Skeletal muscle cell (primary cell): ENCODE data around the gene KCNIP2.

Experiments
- DNase-seq: peaks from one replicate; pipeline ENCODE4 v3.0.0-alpha.2; 2010; ENCODE audit warnings: low read depth
- H3K4me3 ChIP-seq: 2 replicates; pipeline ENCODE4 v1.5.1; 2011; ENCODE audit warnings: low read depth, mild to moderate bottlenecking, control low read depth, low read length, moderate library complexity

KCNIP2 gene

DNA sequence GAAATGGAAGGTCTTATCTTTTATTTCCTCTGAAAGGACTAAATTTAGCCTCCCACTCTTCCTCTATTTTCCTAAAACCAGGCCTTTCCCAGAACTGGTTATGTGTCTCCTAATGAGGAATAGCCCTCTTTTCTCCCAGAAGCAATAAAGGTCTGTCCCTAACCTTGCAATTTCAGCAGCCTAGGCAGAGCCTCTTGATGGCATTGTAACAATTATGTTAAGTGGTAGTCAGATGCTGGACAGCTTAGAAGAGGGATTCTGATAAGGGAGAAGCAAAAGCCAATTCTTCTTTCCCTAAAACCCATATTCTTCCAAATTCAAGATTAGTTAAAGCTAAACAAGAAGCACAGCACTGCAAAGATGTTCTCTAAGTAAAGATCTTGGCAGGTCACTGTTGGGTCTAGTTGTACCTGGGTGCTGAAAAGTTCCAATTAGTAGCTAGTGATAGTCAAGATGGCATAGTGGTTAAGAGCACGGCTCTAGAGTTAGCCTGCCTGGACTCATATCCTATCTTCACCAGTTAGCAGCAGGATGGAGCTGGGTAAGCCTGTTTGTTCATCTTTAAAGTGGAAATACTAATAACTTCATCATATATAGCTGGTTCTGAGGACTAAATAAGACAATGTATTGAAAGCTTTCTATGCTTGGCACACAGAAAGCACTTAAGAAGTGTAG, 14.3 kb upstream of the KCNIP2 start:
- no peak for DNase-seq
- H3K4me3 ChIP-seq = no peak overlapping the region

DNA sequence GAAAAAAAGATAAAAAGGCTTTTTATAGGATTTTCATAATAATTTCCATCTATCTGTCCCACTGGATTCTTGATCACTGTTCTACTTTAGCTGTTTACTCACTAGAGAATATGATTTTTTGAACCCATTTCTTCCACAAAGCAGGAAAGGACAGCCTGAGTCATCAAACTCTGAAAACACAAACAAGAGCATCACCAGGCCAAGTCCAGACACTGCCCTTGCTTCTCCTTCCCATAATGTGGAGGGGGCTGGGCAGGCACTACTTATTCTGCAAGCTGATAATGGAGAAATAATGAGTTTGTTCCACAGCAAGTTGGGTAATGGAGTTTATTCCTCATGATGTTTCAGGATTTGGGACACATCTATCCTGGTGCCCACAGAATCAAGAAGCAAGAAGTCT, 13.0 kb upstream of the KCNIP2 start:
- peak; percentile 25 for DNase-seq
- no peak overlapping the region for H3K4me3 ChIP-seq

DNA sequence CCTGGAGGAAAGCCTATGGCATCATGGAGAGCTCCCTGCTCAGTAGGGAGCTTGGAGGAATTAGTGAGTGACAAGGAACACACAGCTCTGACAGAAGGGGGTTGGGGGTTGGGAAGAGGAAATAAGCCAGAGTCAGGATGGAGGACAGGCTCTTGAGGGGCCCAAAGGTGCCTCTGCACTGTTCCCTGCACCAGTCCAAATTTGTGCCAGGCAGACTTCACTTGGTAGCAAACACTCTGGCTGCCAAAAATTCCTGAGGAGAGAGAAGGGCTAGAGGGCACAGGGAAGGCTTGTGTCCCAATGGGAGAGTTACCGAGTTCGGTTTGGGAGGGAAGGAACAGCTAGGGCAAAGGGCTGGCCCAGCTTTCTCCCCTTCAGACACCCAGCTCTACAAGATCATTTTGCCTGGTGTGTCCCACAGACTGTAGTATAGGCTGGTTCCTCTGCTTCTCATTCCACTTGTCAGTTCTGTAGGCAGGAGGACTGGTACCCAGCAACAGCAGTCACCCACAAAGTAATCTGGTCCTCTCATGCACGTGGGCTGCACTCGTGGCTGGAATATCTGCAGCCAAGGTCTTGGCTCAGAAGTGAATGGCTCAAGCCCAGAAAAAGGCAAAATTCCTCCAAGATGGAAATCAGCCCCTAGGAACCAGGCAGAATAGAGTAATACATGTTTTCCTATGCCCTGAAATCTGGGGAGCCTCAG, 8.0 kb upstream of the KCNIP2 start:
- H3K4me3 ChIP-seq = no peak overlapping the region
- no peak for DNase-seq

DNA sequence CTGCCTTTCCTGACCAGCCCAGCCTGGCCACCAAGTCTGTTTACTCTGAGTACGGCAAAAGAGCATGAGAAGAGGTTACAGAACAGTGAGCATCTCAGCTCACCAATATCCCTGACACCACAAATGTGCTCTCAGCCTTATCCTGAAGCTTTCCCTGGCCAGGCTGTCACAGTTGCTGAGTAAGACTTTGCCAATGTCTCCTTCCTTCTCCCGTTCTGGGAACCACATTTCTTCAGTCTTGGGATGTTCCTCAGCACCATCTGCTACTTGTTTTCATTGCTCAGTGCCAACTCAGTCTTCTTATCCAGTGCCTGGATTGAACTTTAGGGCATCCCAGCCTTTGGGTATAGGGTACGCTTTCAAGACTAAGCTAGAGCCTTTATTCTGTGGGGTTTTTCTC, 7.1 kb upstream of the KCNIP2 start:
- H3K4me3 ChIP-seq = no peak overlapping the region

DNA sequence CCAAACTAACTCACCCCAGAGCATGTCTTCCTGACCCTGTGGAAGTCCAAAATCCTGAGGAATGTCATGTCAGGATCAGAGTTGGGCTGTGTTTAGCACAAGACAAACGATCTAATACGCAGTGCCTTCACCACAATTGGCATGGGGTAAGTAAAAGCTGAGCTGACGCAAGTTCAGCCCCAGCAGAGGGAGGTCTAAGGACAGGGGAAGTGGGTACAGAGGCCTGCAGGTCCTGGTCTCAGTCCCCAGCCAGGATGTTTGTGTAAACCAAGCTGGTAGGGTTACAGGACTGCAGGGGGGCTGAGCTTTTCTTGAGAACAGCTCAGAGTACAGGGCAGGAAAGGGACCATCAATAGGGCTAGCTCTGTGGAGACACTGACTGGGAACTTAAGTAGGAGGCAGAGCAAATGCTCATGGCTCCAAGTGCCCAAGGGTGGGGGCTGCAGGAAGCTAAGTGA, 5.3 kb upstream of the KCNIP2 start:
- no peak overlapping the region for H3K4me3 ChIP-seq
- DNase-seq = peak; percentile 13

More for the DNA sequence above, 7.1 kb upstream of the KCNIP2 start:
- no peak for DNase-seq

DNA sequence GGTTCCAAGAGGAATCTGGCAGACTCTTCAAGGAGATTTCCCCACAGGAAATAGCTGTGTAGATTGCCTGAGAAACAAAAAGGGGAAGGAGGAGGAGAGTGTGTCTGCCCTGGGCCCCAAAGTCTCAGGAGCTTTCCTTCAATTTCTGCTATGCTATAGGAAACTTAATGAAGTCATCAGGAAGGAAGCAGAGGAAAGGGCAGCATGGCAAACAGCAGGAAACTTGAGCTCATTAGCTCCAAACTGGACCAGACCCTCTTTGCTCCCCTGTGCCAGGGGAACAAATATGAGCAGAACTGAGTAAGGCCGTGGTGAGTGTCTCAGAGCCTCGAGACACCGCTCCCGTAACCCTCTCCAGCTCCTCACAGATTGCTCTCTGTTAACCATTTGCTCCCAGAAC, 4.8 kb upstream of the KCNIP2 start:
- DNase-seq = peak; percentile 13
- no peak overlapping the region for H3K4me3 ChIP-seq

DNA sequence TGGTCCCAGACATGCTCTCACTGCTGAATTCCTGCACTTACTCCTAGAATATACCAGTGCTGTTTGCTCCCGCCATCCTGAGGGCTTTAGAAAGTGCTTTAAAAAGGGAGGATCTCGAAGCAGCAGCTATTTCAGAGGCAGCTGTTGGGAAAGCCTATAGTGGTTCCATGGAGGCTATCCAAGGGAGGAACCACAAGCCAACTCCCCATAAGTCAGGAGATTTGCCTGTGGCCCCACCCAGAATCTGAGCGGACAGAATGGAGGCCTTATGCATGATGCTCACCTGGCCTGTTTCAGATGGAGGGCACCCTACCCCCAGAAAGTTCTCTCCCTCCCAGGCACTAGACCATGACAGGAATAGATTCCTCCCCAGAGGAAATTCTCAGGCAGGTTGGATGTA, 2.3 kb upstream of the KCNIP2 start:
- no peak for DNase-seq
- H3K4me3 ChIP-seq = no peak overlapping the region

DNA sequence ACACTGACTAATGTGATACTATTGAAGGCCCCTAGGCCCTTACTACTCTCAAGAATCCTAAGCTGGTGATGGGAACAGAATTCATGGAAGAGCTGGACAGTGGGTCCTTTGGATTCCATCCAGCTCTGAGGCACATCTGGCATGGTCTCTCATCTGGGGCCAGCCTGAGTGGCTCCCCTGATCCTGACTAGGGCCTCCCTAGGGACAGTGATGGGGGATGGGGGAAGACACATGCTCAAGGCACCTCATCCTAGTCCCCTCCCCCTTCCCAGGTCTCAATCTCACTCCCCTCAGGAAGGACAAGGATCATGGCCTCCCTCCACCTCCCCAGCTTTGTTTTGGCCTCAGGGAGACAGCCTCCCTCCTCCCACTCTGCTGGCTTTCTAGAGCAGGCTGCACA, 1.8 kb downstream of the KCNIP2 start:
- no peak for DNase-seq

DNA sequence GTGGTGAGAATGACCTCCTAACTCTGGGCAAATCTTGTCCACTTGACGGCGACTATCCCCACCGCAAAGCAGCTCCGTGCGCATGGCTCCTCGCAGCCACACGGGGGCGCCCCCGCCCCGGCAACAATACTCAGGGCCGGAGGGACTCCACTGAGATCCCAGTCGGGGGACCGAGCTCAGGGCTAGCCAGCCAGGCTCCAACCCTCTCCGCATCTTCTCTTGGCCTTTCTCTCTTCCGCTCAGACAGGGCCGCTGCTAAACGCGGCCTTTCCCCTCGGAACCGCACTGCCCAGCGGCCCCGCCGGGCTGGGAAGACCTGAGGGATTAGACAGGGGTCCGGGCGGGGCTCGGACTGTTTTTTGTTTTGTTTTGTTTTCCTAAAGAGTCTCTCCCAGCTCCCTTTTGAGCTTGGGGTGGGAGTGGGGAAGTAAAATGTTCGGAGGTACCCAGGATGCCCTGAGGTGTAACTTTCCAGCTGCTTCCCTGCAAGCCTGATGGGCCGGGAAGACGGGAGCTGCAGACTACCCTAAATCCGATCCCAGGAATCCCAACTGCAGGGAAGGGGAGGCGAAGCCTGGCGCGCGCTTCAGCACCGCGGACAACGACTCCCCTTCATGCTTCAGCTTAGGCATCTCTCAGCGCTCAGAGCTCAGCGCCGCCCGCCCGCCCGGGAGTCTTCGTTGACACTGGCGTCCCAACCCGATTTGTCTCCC, 2.7 kb downstream of the KCNIP2 start:
- peak overlapping the region; percentile 39 for H3K4me3 ChIP-seq
- DNase-seq = peak; percentile 45

More for the DNA sequence above, 1.8 kb downstream of the KCNIP2 start:
- H3K4me3 ChIP-seq = no peak overlapping the region

DNA sequence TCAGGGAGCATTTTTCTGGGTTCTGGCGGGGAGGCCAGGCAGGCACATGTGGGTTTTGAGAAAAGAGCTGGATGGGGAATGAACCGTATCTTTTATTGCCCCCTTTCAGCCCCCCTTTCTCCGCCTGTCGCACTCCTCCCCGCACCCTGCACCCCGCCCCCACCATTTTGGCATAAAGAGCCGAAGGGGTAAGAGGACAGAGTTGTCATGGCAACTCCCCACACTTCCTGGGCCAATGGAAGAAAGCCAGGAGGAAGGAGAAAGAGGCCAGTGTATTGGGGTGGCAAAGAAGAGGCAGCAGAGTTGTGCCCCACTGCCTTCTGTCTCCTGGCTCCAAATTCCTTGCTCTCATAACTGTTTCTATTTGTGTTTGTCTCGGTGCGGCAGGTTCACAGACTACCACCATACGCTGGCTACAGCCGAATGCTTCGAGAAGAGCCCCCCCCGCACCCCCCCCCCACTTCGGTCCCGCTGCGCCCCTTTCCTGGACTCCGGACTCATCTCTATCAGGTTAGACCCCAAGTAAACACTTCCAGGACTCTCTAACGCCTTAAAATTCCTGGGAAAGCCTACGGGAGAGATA, 3.4 kb downstream of the KCNIP2 start:
- H3K4me3 ChIP-seq = peak overlapping the region; percentile 38
- no peak for DNase-seq

DNA sequence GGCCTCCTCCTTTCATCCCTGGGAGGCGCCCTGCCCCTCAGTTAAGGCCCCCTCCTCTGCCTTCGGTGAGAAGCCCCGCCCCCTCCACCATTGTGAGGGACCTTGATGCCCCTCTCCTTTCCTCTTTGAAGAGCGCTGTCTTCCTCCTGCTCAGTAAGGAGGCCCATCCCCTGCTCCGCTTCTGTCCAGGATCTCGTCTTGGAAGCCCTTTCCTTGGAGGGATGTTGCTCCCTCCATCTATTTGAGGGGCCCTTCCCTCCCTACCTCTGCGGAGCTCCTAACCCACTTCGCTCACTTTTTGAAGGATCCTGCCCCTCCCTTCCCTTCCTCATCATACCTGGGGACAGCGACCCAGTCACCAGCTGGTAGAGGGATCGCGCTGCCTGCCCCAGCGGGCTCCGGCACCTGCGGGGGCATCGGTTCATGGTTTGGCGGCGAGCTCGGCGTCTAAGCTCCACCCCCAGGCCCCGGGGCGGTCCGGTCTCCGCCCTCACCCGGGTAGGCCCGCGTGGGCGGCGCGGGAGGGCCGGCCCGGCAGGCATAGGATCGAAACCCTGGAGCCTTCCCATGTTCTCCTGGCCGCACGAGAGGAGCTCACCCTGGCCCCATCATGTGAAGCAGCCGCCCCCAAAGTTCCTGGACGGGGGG, 4.1 kb downstream of the KCNIP2 start:
- no peak for DNase-seq
- H3K4me3 ChIP-seq = peak overlapping the region; percentile 38

DNA sequence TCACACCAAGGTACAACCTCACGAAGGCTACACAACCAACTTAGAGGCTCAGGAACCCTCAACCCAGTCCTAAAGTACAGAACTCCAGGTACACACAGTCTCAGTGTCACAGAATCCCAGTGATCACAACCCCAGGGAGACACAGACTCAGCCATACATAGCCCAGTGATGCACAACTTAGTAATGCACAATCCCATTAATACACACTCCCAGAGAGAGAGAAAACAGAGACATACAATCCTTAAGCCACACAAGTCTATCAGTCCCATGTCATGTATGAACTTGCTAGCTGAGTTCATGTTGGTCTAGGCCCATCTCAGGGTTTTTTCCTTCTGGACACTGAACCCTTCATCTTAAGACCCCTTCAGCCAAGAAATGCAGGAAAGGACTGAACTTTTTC, 4.6 kb downstream of the KCNIP2 start:
- DNase-seq = no peak
- no peak overlapping the region for H3K4me3 ChIP-seq

DNA sequence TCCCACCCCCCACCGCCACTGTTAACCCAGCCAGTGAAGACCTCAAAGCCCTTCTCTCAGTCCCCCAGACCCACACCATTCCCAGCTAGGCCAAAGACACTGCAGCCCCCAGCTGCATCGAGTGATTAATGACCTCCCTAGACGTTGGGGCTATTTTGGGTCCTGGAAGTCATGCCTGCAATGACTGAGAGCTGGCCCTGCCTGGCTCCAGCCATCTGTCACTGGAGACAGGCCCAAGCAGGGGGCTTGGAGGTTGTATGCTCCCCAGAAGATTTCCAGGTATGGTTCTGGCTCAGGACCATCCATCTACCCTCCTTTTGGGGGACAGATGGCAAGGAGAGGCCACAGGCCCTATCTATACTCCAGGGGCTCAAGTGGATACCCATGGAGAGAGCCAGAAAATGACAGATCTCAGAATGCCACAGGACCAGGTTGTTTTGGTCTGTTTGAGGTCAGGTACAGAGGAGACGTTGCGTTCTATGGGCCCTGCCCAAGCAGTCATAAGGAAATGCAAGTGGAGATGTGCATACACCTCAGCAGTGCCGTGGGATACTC, 5.1 kb downstream of the KCNIP2 start:
- H3K4me3 ChIP-seq = no peak overlapping the region
- DNase-seq = no peak

DNA sequence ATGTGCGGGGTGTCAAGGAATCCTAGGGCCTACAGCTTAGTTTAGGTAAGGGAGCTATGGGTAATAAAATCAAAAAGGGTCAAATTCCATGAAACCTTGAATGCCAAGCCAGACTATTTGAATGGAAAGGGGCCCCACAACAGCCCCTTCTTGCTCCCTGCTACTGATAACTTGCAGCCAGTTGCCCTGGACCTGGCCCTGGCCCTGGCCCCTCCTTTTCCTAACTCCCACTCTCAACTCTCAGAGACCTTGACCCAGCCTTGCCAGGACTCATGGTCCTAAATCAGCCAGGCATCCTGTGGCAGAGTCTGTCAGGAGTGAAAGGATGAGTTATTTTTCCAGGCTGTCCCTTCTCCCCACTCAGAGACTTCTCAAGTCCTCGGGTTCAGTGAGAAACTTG, 5.9 kb downstream of the KCNIP2 start:
- DNase-seq = no peak
- H3K4me3 ChIP-seq = no peak overlapping the region

DNA sequence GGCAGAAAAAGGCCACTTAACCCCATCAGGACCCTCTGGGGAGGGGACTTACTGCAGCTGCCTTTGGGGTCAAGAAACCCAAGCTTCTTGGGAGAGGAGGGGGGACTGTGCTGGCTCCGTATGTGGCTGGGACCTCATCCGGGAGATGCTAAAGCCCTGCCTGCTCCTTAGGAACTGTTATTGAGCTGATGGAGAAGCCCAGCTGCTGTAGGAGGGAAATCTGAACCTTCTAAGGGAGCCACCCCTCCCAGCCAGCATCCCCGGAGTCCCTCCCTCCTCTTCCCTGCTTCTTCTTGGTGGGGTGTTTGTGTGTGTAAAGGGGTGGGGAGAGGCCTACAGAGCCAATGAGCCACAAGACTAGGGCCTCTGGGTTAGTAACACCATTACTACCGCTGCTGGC, 8.2 kb downstream of the KCNIP2 start:
- H3K4me3 ChIP-seq = no peak overlapping the region
- no peak for DNase-seq

DNA sequence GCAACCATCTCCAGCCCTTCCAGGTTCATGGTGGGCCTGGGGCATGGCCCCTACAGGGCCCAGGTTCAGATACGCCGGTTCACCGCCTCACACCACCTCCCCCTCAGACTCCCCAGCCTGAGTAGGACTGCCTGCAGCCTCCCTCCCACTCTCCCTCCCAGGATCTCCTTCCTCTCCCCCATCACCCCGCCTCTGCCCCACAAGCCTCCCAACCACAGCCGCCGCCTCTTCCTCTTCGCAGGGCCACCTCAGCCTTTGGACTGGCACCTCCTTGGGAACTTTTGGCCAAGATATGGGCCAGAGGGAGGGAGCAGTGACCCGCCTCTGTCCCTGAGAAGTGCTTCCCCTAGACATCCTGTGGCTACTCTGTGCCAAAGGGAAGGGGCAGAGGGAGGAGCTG, 9.3 kb downstream of the KCNIP2 start:
- no peak for DNase-seq
- H3K4me3 ChIP-seq = no peak overlapping the region

DNA sequence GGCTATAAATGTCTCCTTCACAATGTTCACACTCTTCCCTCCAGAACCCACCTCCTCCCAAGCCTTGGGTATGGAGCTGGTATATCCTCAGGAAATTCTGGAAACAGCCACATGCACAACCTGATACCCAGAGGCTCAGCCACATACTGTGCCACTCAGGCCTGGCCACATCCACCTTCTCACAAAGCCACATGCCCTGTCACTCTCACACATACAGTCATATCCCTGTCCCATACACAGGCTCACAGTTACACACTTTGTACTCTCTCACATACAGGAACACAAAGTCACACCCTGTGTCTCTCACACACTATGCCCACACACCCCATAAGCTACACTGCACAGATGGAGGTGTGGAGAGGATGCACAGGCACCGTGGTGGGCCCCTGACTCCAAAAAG, 10.1 kb downstream of the KCNIP2 start:
- no peak for DNase-seq
- no peak overlapping the region for H3K4me3 ChIP-seq

DNA sequence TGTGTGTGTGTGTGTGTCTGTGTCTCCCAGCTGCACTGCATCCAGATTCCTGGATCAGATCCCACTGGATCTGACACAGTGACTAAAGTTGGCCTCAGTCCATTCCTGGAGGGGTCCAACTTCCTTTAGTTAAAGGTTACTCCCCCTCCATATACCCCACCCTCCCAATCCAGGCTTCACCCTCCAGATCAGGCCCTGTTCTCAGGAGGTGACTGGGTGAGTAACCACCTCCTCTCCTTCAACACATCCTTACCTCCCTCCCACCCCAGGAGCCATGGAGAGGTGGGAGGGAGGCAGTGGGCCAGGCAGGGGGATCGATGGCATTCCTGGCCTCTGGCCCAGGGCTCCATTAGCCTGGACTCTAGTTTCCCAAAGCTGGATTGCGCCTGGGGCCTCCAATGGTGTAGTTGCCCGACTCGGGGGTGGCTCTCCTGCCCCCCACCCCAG, 11.3 kb downstream of the KCNIP2 start:
- no peak overlapping the region for H3K4me3 ChIP-seq
- no peak for DNase-seq

DNA sequence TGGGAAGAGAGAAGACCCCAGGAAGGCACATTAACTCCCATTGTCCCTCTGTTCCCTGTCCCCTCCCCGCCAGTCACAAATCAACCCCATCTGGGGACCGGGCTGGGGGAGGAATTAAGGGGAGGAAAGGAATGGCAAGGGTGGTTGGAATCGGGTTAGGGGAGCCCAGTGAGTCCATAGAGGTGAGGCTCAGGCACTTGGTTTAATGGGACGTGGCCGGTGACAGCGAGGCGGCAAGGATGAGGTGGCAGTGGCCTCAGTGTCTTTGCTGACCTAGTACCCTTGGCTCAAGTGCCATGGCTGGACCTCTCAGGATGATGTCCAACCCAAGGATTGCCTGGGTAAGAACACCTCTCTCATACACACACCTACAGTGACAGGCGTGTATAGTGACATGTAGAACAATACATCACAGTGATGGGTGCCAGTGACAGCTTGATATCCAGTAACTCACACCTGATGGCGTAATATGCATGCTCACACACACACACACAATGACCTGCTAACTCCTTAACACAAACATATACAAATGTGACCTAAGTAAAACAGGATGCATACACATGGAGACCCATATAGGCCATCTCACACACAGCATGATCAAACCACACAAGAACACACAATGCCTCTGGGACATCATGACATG, 12.3 kb downstream of the KCNIP2 start:
- DNase-seq = no peak
- peak overlapping the region; percentile 50 for H3K4me3 ChIP-seq
